ENCODE results near the gene LAMC3.

- TF ChIP-seq CTCF (conservative IDR thresholded peaks at IDR 0.05; ENCODE audit: low read depth, low read length) (no peak), EZH2 (IDR thresholded peaks at IDR 0.05; ENCODE audit: low read length, unreplicated experiment) (no peak), EZH2phosphoT487 (IDR thresholded peaks at IDR 0.05; ENCODE audit: borderline replicate concordance, low read length) (no peak)
Observed at GRCh38 chr9:131062969-131063368, 54.0 kb downstream of the LAMC3 start.
